ENCODE results near the gene CCDC68.

CCDC68 gene

GRCh38 chr18:54914816-54915215 lies 44.4 kb downstream of the CCDC68 start:
- no peak for DNase-seq

DNA sequence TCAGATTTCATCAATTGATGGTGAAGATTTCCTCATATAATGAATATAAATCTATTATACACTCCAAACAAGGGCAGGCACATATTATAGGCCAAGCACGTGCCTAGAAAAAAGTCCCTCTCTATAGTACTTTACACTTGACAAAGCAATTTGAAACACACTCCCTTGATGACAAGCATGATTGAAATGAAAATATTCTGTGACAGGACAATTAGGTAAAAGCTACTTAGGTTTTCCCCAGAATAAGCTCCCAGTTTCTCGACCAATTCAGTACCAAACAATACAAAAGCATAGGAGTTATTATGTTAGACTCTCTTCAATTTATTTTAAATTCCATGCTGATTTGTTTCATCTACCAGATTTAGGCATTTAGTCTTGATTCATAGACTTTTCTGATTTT lies 47.7 kb downstream of the CCDC68 start:
- DNase-seq: no peak

GRCh38 chr18:54910161-54910919 lies 48.9 kb downstream of the CCDC68 start:
- DNase-seq: no peak

GRCh38 chr18:54909538-54909937 lies 49.7 kb downstream of the CCDC68 start:
- DNase-seq: no peak

DNA sequence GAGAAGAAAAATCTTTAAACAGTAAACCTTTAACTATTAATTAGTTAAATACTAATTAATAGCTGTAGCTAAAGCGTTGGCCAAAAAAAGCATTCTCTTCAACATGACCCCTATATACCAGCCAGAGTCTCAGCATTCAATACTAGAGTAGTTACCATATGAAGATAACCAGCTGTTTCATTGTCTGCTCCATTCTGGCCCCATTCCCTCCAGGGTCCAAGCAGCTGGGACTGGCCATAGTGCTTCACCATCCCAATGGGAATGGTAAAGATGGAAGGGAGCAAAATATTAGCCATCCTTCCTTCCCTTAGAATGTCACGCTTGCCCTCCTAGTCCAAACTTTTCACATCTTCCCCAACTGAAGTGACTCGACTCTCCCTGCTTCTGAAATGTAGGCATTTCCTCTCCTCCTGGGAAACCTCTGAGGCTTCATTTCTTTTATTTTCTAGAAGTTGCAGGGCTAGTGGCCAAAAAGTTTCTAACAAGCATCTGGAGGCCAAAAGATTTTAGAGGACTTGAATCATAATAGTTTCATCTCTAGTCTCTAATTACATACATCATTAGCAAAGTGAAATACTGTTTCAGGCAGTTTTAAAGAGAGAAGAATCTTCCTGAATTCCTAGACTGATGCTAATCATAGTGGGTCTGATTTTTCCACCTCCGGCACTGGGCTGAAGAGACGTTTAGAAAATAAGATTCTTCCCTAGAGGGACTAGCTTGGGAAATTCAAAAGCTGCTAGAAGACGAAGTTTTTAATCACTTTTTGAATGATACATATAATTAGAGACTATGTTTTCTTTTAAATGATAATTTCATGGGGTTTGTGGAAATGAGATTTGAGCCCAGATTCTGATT lies 52.7 kb downstream of the CCDC68 start:
- no peak for DNase-seq

GRCh38 chr18:54905629-54906028 lies 53.6 kb downstream of the CCDC68 start:
- no peak for DNase-seq

DNA sequence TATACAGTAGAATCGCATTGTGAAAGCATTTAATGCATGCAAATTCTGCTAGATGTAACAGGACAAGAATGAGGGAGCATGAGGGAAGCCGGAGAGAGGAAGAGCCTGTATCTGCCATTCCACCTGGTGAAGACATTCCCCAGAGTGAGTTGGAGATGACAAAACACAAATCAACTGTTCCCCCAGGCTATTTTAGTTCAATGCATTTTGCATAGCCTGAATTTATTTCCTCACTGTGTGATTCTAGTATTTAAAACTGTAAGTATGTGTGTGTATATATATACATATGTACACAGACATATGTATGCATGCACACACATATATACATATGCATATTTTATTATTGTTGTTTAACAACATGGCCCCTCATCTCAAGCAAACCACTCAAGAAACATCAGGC lies 54.7 kb downstream of the CCDC68 start:
- no peak for DNase-seq

DNA sequence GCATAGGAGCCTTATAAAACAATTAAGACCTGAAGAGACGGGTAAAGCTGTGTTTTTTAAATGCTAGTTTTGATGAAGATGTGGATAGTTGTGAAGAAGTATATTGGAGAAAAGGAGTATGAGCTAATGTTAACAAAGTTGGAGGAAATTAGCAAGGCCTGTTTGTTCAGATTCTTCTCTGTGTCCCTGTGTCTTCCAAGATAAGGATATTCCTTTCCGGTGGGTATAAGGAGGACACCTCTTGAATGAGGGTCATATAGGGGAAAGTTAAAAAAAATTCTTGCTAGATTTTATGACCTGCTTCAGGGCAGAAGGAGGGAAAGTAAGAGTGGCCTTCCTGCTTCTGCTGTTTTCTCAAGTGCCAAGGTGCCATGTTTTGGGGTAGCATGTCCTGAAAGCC lies 59.0 kb downstream of the CCDC68 start:
- DNase-seq: no peak

DNA sequence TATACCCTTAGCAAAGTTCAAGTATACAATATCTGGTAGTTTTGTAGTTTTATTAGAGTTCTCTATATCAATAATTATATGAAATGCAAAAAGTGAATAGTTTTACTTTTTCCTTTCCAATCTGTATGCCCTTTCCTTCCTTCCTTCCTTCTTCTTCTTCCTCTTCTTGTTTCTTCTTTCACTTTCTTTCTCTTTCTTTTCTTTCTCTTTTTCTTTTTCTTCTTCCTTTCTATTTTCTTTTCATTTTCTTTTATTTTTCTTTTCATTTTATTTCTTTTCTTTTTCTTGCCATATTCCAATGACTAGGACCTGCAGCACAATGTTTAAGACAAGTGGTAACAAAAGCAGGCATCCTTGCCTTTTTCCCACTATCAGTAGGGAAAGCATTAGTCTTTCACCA lies 59.8 kb downstream of the CCDC68 start:
- DNase-seq: no peak

DNA sequence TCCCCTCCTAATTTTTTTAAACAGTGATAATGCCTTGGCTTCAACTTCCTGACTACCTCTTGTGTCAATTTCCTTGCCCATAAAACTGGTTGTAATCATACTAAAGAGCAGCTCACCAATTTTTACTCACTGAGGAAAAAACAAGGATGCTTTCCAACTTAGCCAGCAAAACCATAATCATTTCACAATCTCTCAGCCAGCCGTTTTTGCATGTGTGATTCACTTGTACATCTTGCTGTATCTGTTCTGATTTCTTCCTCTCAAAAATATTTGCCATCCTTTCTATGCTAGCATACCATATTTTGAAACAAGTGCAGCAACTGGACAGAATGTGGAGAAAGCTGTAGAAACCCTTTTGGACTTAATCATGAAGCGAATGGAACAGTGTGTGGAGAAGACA lies 70.3 kb downstream of the CCDC68 start:
- DNase-seq: no peak

GRCh38 chr18:54888378-54888777 lies 70.9 kb downstream of the CCDC68 start:
- DNase-seq: no peak

DNA sequence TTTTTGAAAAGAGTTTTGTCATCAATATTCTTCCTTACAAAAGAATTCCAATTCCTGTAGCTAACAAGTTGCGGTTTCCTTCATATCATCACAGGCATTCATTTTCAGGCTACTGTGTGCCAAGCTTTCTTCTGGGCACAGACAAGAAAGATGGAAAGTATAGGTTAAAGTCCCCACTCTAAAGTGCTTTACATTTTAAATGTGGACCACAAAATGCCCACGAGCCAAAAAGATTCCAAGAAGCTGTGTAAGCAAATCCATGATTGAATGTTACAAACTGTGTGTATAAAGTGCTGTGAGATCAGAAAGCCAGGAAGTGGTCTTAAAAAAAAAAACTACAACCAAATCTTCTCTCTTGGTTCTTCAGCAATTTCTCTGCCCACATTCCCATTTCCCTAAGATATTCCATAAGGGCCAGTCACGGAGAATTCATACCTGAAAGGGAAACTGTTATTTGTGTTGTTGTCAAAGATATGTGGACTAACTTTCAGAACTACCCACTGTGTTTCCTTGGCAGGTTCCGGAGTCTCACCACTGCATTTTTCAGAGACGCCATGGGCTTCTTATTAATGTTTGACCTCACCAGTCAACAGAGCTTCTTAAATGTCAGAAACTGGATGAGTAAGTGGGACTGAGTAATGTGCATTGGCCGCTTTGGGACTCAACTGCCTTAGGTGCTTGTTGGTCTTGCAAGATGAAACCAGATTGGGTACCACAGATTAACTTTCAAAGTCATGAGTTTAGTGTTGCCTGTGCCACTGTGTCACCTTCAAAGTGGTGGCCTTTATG lies 75.3 kb downstream of the CCDC68 start:
- no peak for DNase-seq

GRCh38 chr18:54882318-54882717 lies 76.9 kb downstream of the CCDC68 start:
- DNase-seq: no peak

GRCh38 chr18:54881229-54881768 lies 78.0 kb downstream of the CCDC68 start:
- DNase-seq: no peak

GRCh38 chr18:54880395-54881105 lies 78.7 kb downstream of the CCDC68 start:
- no peak for DNase-seq

GRCh38 chr18:54879691-54880090 lies 79.6 kb downstream of the CCDC68 start:
- no peak for DNase-seq

DNA sequence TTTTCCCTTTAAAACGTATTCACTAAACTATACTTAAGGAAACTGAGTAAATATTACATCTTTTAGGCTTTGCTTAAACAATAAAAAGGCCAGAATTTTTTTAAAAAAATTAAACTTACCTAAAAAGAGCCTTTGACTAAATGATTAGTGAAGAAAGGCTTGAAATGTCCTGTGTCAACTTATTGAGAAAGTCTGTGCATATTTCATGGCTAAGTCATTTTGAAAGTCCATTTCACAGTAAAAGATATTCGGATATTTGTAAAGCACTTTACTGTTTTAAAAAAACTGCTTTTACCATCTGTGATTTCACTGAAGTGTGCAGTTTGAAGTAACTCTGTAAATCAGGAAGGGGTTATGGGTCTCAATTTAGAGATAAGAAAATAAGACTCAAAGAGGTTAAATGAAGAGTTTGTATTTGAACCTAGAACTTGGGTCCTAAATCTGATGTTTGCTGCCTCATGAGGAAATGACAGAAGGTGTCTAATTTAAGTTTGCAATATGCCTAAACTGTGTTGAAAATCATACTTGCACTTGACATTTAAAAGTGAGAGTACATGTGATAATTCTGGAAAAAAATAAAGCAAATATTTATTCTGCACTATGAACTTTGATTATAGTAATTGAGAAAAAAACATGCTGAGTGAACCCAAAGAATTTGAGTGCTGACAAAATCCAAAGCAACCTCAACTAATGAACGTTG lies 80.5 kb downstream of the CCDC68 start:
- no peak for DNase-seq

- no peak for DNase-seq
These were observed 81.1 kb downstream of the CCDC68 start for GRCh38 chr18:54878159-54878622.

- no peak for DNase-seq
These were observed 82.2 kb downstream of the CCDC68 start for GRCh38 chr18:54877076-54877475.

GRCh38 chr18:54875063-54875462 lies 84.2 kb downstream of the CCDC68 start:
- DNase-seq: no peak

- no peak for DNase-seq
These were observed 85.4 kb downstream of the CCDC68 start for GRCh38 chr18:54873884-54874255.

DNA sequence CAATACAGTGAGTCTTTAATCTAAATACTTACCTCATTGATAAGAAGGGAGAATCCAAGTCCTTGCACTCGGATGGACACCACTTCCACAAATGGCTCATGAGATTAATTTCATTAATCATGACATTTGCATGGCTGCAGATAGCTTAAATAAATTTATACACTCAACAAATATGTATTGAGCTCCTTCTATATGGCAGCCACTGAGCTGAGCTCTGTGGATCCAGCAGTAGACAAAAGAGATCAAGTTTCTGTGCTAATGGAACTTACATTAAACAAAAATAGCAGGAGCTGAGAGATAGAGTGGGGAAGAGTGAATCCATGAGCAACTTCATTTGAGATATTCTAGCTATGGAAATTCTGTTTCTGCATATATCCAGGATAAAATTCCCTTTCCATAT lies 86.6 kb downstream of the CCDC68 start:
- no peak for DNase-seq
